Pericardium fibroblast (primary cell): ENCODE data around the gene ZNF564. TPM values are rescaled to one million over a fixed set of nuclear protein-coding genes. Genes with fewer than 3 reads are reported as not detected.

Source experiments
- total RNA-seq: library from RNA; depleted of rRNA; stranded (reverse); fragments of >200 nt; gene quantifications from 2 replicates; pipeline ENCODE4 v1.2.3, GENCODE V29; 2015

Gene ZNF564
- 3.4 and 5.3 TPM in 2 replicates for total RNA-seq

GRCh38 chr19:12551060-12551832 is at the start of gene ZNF564:
Gene ZNF564 (minus strand): TSS chr19:12551482. CDS start chr19:12551332, 150 bp downstream.

GRCh38 chr19:12484371-12485051 is 66.8 kb downstream of the ZNF564 start, which contains the start of gene ZNF709:
Gene ZNF709 (minus strand): TSS chr19:12484816. CDS start chr19:12484657, 159 bp downstream.

Other genes starting within 250 kb of the ZNF564 start
- gene ZNF563, start 217.8 kb downstream of the ZNF564 start, total RNA-seq, result 3.7 and 4.4 TPM in 2 replicates
- gene ZNF442, start 185.8 kb downstream of the ZNF564 start, total RNA-seq, result 0.17 and 0.70 TPM in 2 replicates
- 0.85 and 2.6 TPM in 2 replicates for gene ZNF799, start 150.2 kb downstream of the ZNF564 start, total RNA-seq
- gene ZNF443, start 110.5 kb downstream of the ZNF564 start, total RNA-seq, result 0.70 and 1.4 TPM in 2 replicates
- 0.68 and 2.8 TPM in 2 replicates for gene ZNF709, start 66.7 kb downstream of the ZNF564 start, total RNA-seq
- 3.6 and 5.7 TPM in 2 replicates for gene ZNF490, start 59.3 kb upstream of the ZNF564 start, total RNA-seq
- 6.7 and 7.7 TPM in 2 replicates for gene ZNF791, start 59.4 kb upstream of the ZNF564 start, total RNA-seq
- gene MAN2B1, start 115.3 kb upstream of the ZNF564 start, total RNA-seq, result 84.3 and 93.9 TPM in 2 replicates
- gene WDR83, start 115.3 kb upstream of the ZNF564 start, total RNA-seq, result 5.2 and 9.6 TPM in 2 replicates
- 48.9 and 66.1 TPM in 2 replicates for gene DHPS, start 130.4 kb upstream of the ZNF564 start, total RNA-seq
- not detected in 2 replicates for gene GNG14, start 136.5 kb upstream of the ZNF564 start, total RNA-seq
- gene FBXW9, start 145.1 kb upstream of the ZNF564 start, total RNA-seq, result 6.8 and 10.0 TPM in 2 replicates
- 19.6 and 32.4 TPM in 2 replicates for gene TNPO2, start 172.4 kb upstream of the ZNF564 start, total RNA-seq
- 401 and 414 TPM in 2 replicates for gene TRIR, start 183.2 kb upstream of the ZNF564 start, total RNA-seq
- gene GET3, start 186.0 kb upstream of the ZNF564 start, total RNA-seq, result 56.9 and 70.8 TPM in 2 replicates
- under 0.01 TPM in 1 of 2 replicates, not detected in the other for gene BEST2, start 200.3 kb upstream of the ZNF564 start, total RNA-seq
- 11.7 and 16.1 TPM in 2 replicates for gene HOOK2, start 224.1 kb upstream of the ZNF564 start, total RNA-seq
- gene JUNB, start 240.0 kb upstream of the ZNF564 start, total RNA-seq, result 334 and 352 TPM in 2 replicates